Measurements from ENCODE around the gene SYT13.

Gene SYT13

GRCh38 chr11:45280449-45280848, 5.7 kb downstream of the SYT13 start:
- H3K36me3 ChIP-seq (ENCODE audit: control insufficient read depth in 1 of 2, insufficient read depth in 2 of 2, low read depth in 1 of 2, low read length in 2 of 2) = no peaks in the 10 kb centered on the region
- no peaks in the 10 kb centered on the region for H3K79me1 ChIP-seq (replicated peaks; ENCODE audit: low read length, poor library complexity, severe bottlenecking)
- H2BK15ac ChIP-seq (ENCODE audit: low read depth, poor library complexity, severe bottlenecking) = no peak overlapping the region
- no peak overlapping the region for H2AK5ac ChIP-seq (ENCODE audit: low read length, severe bottlenecking)
- H2BK5ac ChIP-seq (ENCODE audit: low read depth, low read length, poor library complexity, severe bottlenecking) = no peak overlapping the region
- peaks cover 2% of the 10 kb centered on the region for H3K4me1 ChIP-seq (ENCODE audit: control insufficient read depth, insufficient read depth, low read depth, low read length)
- H2BK12ac ChIP-seq (ENCODE audit: low read length in 2 of 2) = no peak overlapping the region
- H3K23ac ChIP-seq (ENCODE audit: low read length in 2 of 2) = no peak overlapping the region
- peaks cover 19 to 83% of the 10 kb centered on the region in 2 experiments for H3K27me3 ChIP-seq (ENCODE audit: control insufficient read depth in 1 of 2, insufficient read depth in 1 of 2, low read length in 2 of 2)
- peaks cover 7% of the 10 kb centered on the region for H3K9me3 ChIP-seq (ENCODE audit: control insufficient read depth, low read length)
- 21% methylated on average over 3 of the region's 3 CpGs for WGBS
- no peak overlapping the region for H3K27ac ChIP-seq (ENCODE audit: low read length, poor library complexity, severe bottlenecking)
- no peak overlapping the region for H2AFZ ChIP-seq (ENCODE audit: low read depth, low read length)
- no peak overlapping the region for H3K18ac ChIP-seq (ENCODE audit: low read depth in 1 of 2, low read length in 2 of 2)
- no peak overlapping the region for H2BK120ac ChIP-seq (ENCODE audit: low read depth, low read length)
- H4K8ac ChIP-seq (ENCODE audit: low read length) = no peak overlapping the region
- no peak overlapping the region for H3K4me3 ChIP-seq (ENCODE audit: insufficient read depth in 1 of 2, low read depth in 1 of 2, low read length in 2 of 2)
- H3K9ac ChIP-seq (ENCODE audit: low read length) = no peak overlapping the region
- no peak overlapping the region for H4K91ac ChIP-seq (ENCODE audit: low read length)
- DNase-seq = no peak
- no peak overlapping the region for H3K4me2 ChIP-seq (ENCODE audit: low read length, poor library complexity, severe bottlenecking)
- no peak overlapping the region for H3K4ac ChIP-seq (ENCODE audit: low read depth in 1 of 2, low read length in 2 of 2)
- H3K14ac ChIP-seq (ENCODE audit: low read length in 2 of 2) = no peak overlapping the region

DNA sequence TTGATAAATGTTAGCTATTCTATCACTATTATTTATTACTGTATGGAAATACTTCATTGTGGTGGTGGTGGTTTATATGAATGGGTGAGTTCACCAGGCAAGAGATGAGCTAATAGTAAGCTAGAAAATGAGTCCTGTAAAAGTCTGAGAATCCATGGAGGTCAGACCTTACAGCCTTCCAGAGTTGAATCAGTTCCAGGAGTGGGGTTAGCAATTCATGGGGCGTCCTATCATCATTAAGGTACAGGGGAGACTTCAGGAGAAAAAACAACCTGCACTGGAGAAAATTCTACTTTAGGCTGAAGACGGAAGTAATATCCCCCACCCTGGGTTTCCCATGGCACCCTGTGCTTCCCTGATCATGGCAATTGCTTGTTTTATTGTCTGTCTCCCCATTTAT, 6.5 kb downstream of the SYT13 start:
- Histone ChIP-seq H3K4ac (ENCODE audit: low read depth in 1 of 2, low read length in 2 of 2) (no peak overlapping the region), H3K9me3 (ENCODE audit: control insufficient read depth, low read length) (peaks cover 7% of the 10 kb centered on the region), H3K79me1 (replicated peaks; ENCODE audit: low read length, poor library complexity, severe bottlenecking) (no peaks in the 10 kb centered on the region), H2BK15ac (ENCODE audit: low read depth, poor library complexity, severe bottlenecking) (no peak overlapping the region), H4K8ac (ENCODE audit: low read length) (no peak overlapping the region), H3K9ac (ENCODE audit: low read length) (no peak overlapping the region), H3K27me3 (ENCODE audit: control insufficient read depth in 1 of 2, insufficient read depth in 1 of 2, low read length in 2 of 2) (peaks cover 11 to 83% of the 10 kb centered on the region in 2 experiments), H3K4me2 (ENCODE audit: low read length, poor library complexity, severe bottlenecking) (no peak overlapping the region), H2AFZ (ENCODE audit: low read depth, low read length) (no peak overlapping the region), H3K14ac (ENCODE audit: low read length in 2 of 2) (no peak overlapping the region), H2BK120ac (ENCODE audit: low read depth, low read length) (no peak overlapping the region), H4K91ac (ENCODE audit: low read length) (no peak overlapping the region), H3K18ac (ENCODE audit: low read depth in 1 of 2, low read length in 2 of 2) (no peak overlapping the region), H2BK12ac (ENCODE audit: low read length in 2 of 2) (no peak overlapping the region), H3K4me3 (ENCODE audit: insufficient read depth in 1 of 2, low read depth in 1 of 2, low read length in 2 of 2) (no peak overlapping the region), H3K36me3 (ENCODE audit: control insufficient read depth in 1 of 2, insufficient read depth in 2 of 2, low read depth in 1 of 2, low read length in 2 of 2) (no peaks in the 10 kb centered on the region), H3K4me1 (ENCODE audit: control insufficient read depth, insufficient read depth, low read depth, low read length) (peaks cover 2% of the 10 kb centered on the region), H2BK5ac (ENCODE audit: low read depth, low read length, poor library complexity, severe bottlenecking) (no peak overlapping the region), H3K27ac (ENCODE audit: low read length, poor library complexity, severe bottlenecking) (no peak overlapping the region), H3K23ac (ENCODE audit: low read length in 2 of 2) (no peak overlapping the region), H2AK5ac (ENCODE audit: low read length, severe bottlenecking) (no peak overlapping the region)
- WGBS = 79% methylated on average over 2 of the region's 2 CpGs
- DNase-seq = no peak

DNA sequence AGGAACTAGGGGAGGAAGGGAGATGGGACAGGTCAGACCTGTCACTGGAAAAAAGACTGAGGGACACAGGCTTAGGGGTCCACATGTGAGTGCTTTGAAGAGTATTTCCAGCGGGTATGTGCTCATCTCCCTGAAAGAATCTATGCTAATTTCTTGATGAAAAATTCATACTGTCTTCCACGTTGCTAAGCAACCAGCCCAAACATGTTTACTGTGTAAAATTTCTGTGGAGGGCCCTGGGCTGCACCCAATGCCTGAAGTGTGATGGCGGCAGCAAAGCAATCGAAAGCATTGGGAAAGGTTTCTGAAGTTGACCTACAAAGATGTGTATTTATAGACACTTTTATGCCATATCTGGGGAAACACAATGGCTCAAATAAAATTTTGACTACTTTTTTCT, 7.4 kb downstream of the SYT13 start:
- Histone ChIP-seq H3K9ac (ENCODE audit: low read length) (no peak overlapping the region), H3K27me3 (ENCODE audit: control insufficient read depth in 1 of 2, insufficient read depth in 1 of 2, low read length in 2 of 2) (peaks cover 6 to 83% of the 10 kb centered on the region in 2 experiments), H2BK15ac (ENCODE audit: low read depth, poor library complexity, severe bottlenecking) (no peak overlapping the region), H2AFZ (ENCODE audit: low read depth, low read length) (no peak overlapping the region), H3K79me1 (replicated peaks; ENCODE audit: low read length, poor library complexity, severe bottlenecking) (no peaks in the 10 kb centered on the region), H3K36me3 (ENCODE audit: control insufficient read depth in 1 of 2, insufficient read depth in 2 of 2, low read depth in 1 of 2, low read length in 2 of 2) (no peaks in the 10 kb centered on the region), H3K18ac (ENCODE audit: low read depth in 1 of 2, low read length in 2 of 2) (no peak overlapping the region), H3K4me3 (ENCODE audit: insufficient read depth in 1 of 2, low read depth in 1 of 2, low read length in 2 of 2) (no peak overlapping the region), H3K27ac (ENCODE audit: low read length, poor library complexity, severe bottlenecking) (no peak overlapping the region), H4K91ac (ENCODE audit: low read length) (no peak overlapping the region), H3K4ac (ENCODE audit: low read depth in 1 of 2, low read length in 2 of 2) (no peak overlapping the region), H3K23ac (ENCODE audit: low read length in 2 of 2) (no peak overlapping the region), H2BK120ac (ENCODE audit: low read depth, low read length) (no peak overlapping the region), H2AK5ac (ENCODE audit: low read length, severe bottlenecking) (no peak overlapping the region), H3K9me3 (ENCODE audit: control insufficient read depth, low read length) (peaks cover 7% of the 10 kb centered on the region), H4K8ac (ENCODE audit: low read length) (no peak overlapping the region), H2BK12ac (ENCODE audit: low read length in 2 of 2) (no peak overlapping the region), H3K4me1 (ENCODE audit: control insufficient read depth, insufficient read depth, low read depth, low read length) (peaks cover 2% of the 10 kb centered on the region), H2BK5ac (ENCODE audit: low read depth, low read length, poor library complexity, severe bottlenecking) (no peak overlapping the region), H3K4me2 (ENCODE audit: low read length, poor library complexity, severe bottlenecking) (peak overlapping the region; percentile 7), H3K14ac (ENCODE audit: low read length in 2 of 2) (no peak overlapping the region)
- WGBS = 79% methylated on average over 4 of the region's 4 CpGs
- DNase-seq = peak; percentile 8

DNA sequence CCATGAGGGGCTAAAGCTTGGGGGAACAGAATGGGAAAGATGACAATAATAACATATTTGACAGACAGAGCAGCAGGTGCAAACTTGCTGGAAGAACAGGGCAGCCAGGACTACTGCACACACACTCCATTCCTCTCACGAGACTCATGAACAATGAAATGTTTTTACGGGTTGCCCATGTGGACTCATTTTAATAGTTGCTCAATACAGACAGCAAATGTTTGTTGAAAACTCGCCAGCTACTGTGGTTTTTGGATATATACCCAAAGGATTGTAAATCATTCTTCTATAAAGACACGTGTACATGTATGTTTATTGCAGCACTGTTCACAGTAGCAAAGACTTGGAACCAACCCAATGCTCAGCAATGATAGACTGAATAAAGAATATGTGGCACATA, 10.3 kb downstream of the SYT13 start:
- no peak for DNase-seq
- Histone ChIP-seq H3K9ac (ENCODE audit: low read length) (no peak overlapping the region), H3K4me1 (ENCODE audit: control insufficient read depth, insufficient read depth, low read depth, low read length) (peaks cover 3% of the 10 kb centered on the region), H3K4me2 (ENCODE audit: low read length, poor library complexity, severe bottlenecking) (no peak overlapping the region), H2BK120ac (ENCODE audit: low read depth, low read length) (no peak overlapping the region), H3K23ac (ENCODE audit: low read length in 2 of 2) (no peak overlapping the region), H2AK5ac (ENCODE audit: low read length, severe bottlenecking) (no peak overlapping the region), H3K14ac (ENCODE audit: low read length in 2 of 2) (no peak overlapping the region), H3K9me3 (ENCODE audit: control insufficient read depth, low read length) (peaks cover 7% of the 10 kb centered on the region), H3K79me1 (replicated peaks; ENCODE audit: low read length, poor library complexity, severe bottlenecking) (no peaks in the 10 kb centered on the region), H3K27ac (ENCODE audit: low read length, poor library complexity, severe bottlenecking) (no peak overlapping the region), H4K8ac (ENCODE audit: low read length) (no peak overlapping the region), H3K4me3 (ENCODE audit: insufficient read depth in 1 of 2, low read depth in 1 of 2, low read length in 2 of 2) (no peak overlapping the region), H3K27me3 (ENCODE audit: control insufficient read depth in 1 of 2, insufficient read depth in 1 of 2, low read length in 2 of 2) (peaks cover 6 to 87% of the 10 kb centered on the region in 2 experiments), H4K91ac (ENCODE audit: low read length) (no peak overlapping the region), H3K4ac (ENCODE audit: low read depth in 1 of 2, low read length in 2 of 2) (no peak overlapping the region), H2AFZ (ENCODE audit: low read depth, low read length) (no peak overlapping the region), H2BK12ac (ENCODE audit: low read length in 2 of 2) (no peak overlapping the region), H2BK5ac (ENCODE audit: low read depth, low read length, poor library complexity, severe bottlenecking) (no peak overlapping the region), H3K18ac (ENCODE audit: low read depth in 1 of 2, low read length in 2 of 2) (no peak overlapping the region), H2BK15ac (ENCODE audit: low read depth, poor library complexity, severe bottlenecking) (no peak overlapping the region), H3K36me3 (ENCODE audit: control insufficient read depth in 1 of 2, insufficient read depth in 2 of 2, low read depth in 1 of 2, low read length in 2 of 2) (no peaks in the 10 kb centered on the region)
- WGBS = 77% methylated on average over 2 of the region's 4 CpGs

All from mesenchymal stem cell (in vitro differentiated cells and primary cell).